HCT116 (cell line): Measurements from ENCODE around the gene RPL13A. TPM values are rescaled to one million over a fixed set of nuclear protein-coding genes. Genes with fewer than 3 reads are reported as not detected.
A peak's percentile ranks its signal among the peaks of the same experiment; 100 is the strongest.

Source experiments
- ATAC-seq: fragments of 200-7000 bp; cut with Tn5 transposase; 2 replicates; pipeline ENCODE4 v1.9.1; 2020; ENCODE audit warnings: mild to moderate bottlenecking, moderate library complexity
- BruUV-seq: library from RNA; stranded (reverse); fragments of 400-500 nt; replicated peaks from 2 replicates; lab custom pipeline; 2021; lab: Mats Ljungman, UMichigan
- CTCF ChIA-PET: fragments of 300-600 bp; sonication (Branson Sonifier 250); formaldehyde crosslinking; loops from one replicate; lab custom pipeline; 2021; ENCODE audit warnings: antibody characterized with exemption; lab: Charles Lee
- POLR2A ChIA-PET: fragments of 300-600, 350-600 bp; sonication (Branson Sonifier 250); formaldehyde crosslinking; loops from one replicate; lab custom pipeline; 2021; ENCODE audit warnings: antibody characterized with exemption; lab: Charles Lee
- RAD21 ChIA-PET, 2 experiments: fragments of 300-600 bp; sonication (Branson Sonifier 250); formaldehyde crosslinking; loops; one replicate each; lab custom pipeline; 2023; ENCODE audit warnings: low total read pairs in 2 of 2; ENCODE audit not compliant: uncharacterized antibody in 2 of 2, unreplicated experiment in 2 of 2, low non-redundant PET in 1 of 2; lab: Charles Lee
- DNase-seq: peaks from one replicate; pipeline ENCODE4 v3.0.0-alpha.2; 2010; ENCODE audit warnings: low read depth, low spot score
- H2AFZ ChIP-seq: fragments of 200-600 bp; shearing (Covaris generic), sonication (generic); 2 replicates; pipeline ENCODE4 v1.6.1; 2017; ENCODE audit warnings: low read depth, mixed run types, mixed read lengths, antibody characterized with exemption, low read length; ENCODE audit not compliant: poor library complexity, severe bottlenecking
- H3K27ac ChIP-seq: 2 replicates; pipeline ENCODE4 v1.5.1; 2012; ENCODE audit warnings: low read depth, low read length
- H3K27me3 ChIP-seq: fragments of 200-600 bp; sonication (generic); 2 replicates; pipeline ENCODE4 v1.6.1; 2016; ENCODE audit warnings: mixed run types, low read length, mixed read lengths; ENCODE audit not compliant: insufficient read depth
- H3K36me3 ChIP-seq, 2 experiments: fragments of 200-500 bp in 1 of 2; fragments of 200-600 bp in 1 of 2; sonication (Bioruptor generic) in 1 of 2; sonication (generic) in 1 of 2; 2 replicates each; pipeline versions ENCODE4 v1.5.1 to v1.6.1; 2014 to 2016; ENCODE audit warnings: low read length in 2 of 2, inconsistent platforms in 1 of 2, mixed read lengths in 1 of 2, mixed run types in 1 of 2; ENCODE audit not compliant: insufficient read depth in 2 of 2, control insufficient read depth in 1 of 2
- H3K4me1 ChIP-seq, 2 experiments: fragments of 200-600 bp in 1 of 2; sonication (generic) in 1 of 2; 2 replicates each; pipeline versions ENCODE4 v1.5.1 to v1.6.1; 2012 to 2017; ENCODE audit warnings: low read length in 2 of 2, inconsistent platforms in 1 of 2, mild to moderate bottlenecking in 1 of 2, mixed read lengths in 1 of 2, mixed run types in 1 of 2, moderate library complexity in 1 of 2; ENCODE audit not compliant: insufficient read depth in 2 of 2, control insufficient read depth in 1 of 2
- H3K4me2 ChIP-seq: fragments of 200-600 bp; sonication (generic); 2 replicates; pipeline ENCODE4 v1.6.1; 2017; ENCODE audit warnings: mixed run types, low read length, mixed read lengths
- H3K4me3 ChIP-seq, 2 experiments: fragments of 200-600 bp in 1 of 2; sonication (generic) in 1 of 2; replicated peaks in 1 of 2; 2 replicates each; pipeline ENCODE4 v1.5.1; 2011 to 2016; ENCODE audit warnings: low read length in 2 of 2, control low read depth in 1 of 2, low read depth in 1 of 2, mild to moderate bottlenecking in 1 of 2, mixed read lengths in 1 of 2, mixed run types in 1 of 2
- H3K79me2 ChIP-seq: fragments of 200-600 bp; sonication (generic); 2 replicates; pipeline ENCODE4 v1.6.1; 2017; ENCODE audit warnings: mild to moderate bottlenecking, mixed run types, low read length, moderate library complexity, mixed read lengths; ENCODE audit not compliant: insufficient read depth
- H3K9ac ChIP-seq: fragments of 200-600 bp; sonication (generic); 2 replicates; pipeline ENCODE4 v1.6.1; 2016; ENCODE audit warnings: low read length, mixed read lengths
- H3K9me2 ChIP-seq: fragments of 200-600 bp; sonication (generic), shearing (Covaris generic); 2 replicates; pipeline ENCODE4 v1.6.1; 2017; ENCODE audit warnings: mixed run types, mild to moderate bottlenecking, moderate library complexity; ENCODE audit not compliant: insufficient read depth
- H3K9me3 ChIP-seq, 2 experiments: fragments of 200-500 bp in 1 of 2; fragments of 200-600 bp in 1 of 2; sonication (Bioruptor generic) in 1 of 2; sonication (generic) in 1 of 2; 2 replicates each; pipeline ENCODE4 v1.6.1; 2014 to 2017; ENCODE audit warnings: low read length in 2 of 2, mixed read lengths in 2 of 2, inconsistent platforms in 1 of 2, low read depth in 1 of 2, mild to moderate bottlenecking in 1 of 2, mixed run types in 1 of 2, moderate library complexity in 1 of 2; ENCODE audit not compliant: control insufficient read depth in 1 of 2, insufficient read depth in 1 of 2
- H4K20me1 ChIP-seq: fragments of 200-600 bp; sonication (generic), shearing (Covaris generic); 2 replicates; pipeline ENCODE4 v1.6.1; 2017; ENCODE audit warnings: mixed run types, mild to moderate bottlenecking, moderate library complexity; ENCODE audit not compliant: insufficient read depth
- POLR2AphosphoS5 ChIP-seq: IDR thresholded peaks from 2 replicates; pipeline ENCODE4 v1.6.1; 2011; ENCODE audit warnings: mild to moderate bottlenecking, low read depth, low read length, moderate library complexity
- RAD21 ChIP-seq: IDR thresholded peaks from 2 replicates; pipeline ENCODE4 v1.6.1; 2012; ENCODE audit warnings: low read depth, mild to moderate bottlenecking
- intact Hi-C: fragments of 100-400 bp; cut with micrococcal nuclease; formaldehyde crosslinking; loops from 2 replicates; pipeline ENCODE4 v1.10.0; 2022
- total RNA-seq: library from RNA; stranded (reverse); gene quantifications from one replicate; pipeline ENCODE4 v1.2.1, GENCODE V29; 2021; ENCODE audit not compliant: unreplicated experiment
- TF ChIP-seq, protein P1 (sequence below), 3 experiments: fragments of 200-600 bp in 1 of 3; sonication (generic) in 1 of 3; IDR thresholded peaks in 2 of 3; conservative IDR thresholded peaks in 1 of 3; 2 replicates each; pipeline ENCODE4 v1.5.1; 2012 to 2017; ENCODE audit warnings: low read depth in 2 of 3, low read length in 2 of 3, antibody characterized with exemption in 1 of 3, borderline replicate concordance in 1 of 3, control low read depth in 1 of 3, mild to moderate bottlenecking in 1 of 3, mixed read lengths in 1 of 3, mixed run types in 1 of 3, moderate library complexity in 1 of 3; ENCODE audit not compliant: insufficient read depth in 1 of 3

RPL13A gene
- total RNA-seq, 1 experiment from 2014 or later: 3,719 TPM

DNA sequence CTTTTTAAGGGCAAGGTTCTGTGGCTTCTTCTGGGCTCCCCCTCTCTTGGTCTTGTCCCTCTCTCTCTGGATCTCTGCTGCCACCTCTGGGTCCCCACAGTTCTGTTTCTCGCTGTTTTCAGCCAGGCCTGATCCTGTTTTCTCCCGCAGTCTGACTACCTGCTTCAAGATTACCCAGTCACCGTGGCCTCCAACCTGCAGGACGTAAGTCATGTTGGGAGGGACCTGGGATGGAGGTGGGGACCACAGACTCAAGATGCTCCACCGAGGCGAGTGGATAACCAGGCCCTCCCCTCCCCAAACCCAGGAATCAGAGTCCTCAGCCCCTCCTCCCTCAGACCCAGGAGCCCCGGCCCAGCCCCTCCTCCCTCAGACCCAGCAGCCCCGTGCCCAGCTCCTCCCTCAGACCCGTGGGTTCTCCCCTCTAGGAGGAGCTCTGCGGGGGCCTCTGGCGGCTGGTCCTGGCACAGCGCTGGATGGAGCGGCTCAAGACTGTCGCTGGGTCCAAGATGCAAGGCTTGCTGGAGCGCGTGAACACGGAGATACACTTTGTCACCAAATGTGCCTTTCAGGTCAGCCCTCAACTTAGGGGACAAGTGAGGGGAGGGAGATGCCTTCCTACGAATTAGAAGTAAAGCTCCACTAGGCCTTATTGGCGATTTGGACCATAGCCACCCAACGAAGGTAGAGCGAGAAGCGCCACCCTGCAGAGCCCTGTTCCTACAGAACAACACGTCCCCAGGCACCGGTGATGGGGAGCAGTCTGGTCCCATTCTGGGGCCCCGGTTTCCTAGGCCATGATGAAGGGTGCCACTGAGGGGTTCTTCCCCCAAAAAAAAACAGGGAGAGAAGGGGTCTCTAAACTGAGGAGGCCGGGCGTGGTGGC is 11.2 kb upstream of the RPL13A start:
- Histone ChIP-seq H4K20me1 (no peaks in the 10 kb centered on the region), H3K4me3 (peak overlapping the region in 1 of 2 experiments; percentile 8; a peak in 2 of 4 replicates), H3K9me2 (no peaks in the 10 kb centered on the region), H3K4me2 (peak overlapping the region; percentile 68), H3K79me2 (no peaks in the 10 kb centered on the region), H3K27me3 (no peaks in the 10 kb centered on the region), H3K27ac (peak overlapping the region; percentile 8; the same call in 1 of the 2 replicates), H3K4me1 (peaks cover 29 to 53% of the 10 kb centered on the region in 2 experiments), H2AFZ (peak overlapping the region; percentile 26), H3K9me3 (no peaks in the 10 kb centered on the region), H3K36me3 (no peaks in the 10 kb centered on the region), H3K9ac (peak overlapping the region; percentile 13; the same call in 1 of the 2 replicates)
- TF ChIP-seq POLR2AphosphoS5 (no peak), RAD21 (peak; percentile 25; the same call in 1 of the 2 replicates)
- TF ChIP-seq, protein P1, sequence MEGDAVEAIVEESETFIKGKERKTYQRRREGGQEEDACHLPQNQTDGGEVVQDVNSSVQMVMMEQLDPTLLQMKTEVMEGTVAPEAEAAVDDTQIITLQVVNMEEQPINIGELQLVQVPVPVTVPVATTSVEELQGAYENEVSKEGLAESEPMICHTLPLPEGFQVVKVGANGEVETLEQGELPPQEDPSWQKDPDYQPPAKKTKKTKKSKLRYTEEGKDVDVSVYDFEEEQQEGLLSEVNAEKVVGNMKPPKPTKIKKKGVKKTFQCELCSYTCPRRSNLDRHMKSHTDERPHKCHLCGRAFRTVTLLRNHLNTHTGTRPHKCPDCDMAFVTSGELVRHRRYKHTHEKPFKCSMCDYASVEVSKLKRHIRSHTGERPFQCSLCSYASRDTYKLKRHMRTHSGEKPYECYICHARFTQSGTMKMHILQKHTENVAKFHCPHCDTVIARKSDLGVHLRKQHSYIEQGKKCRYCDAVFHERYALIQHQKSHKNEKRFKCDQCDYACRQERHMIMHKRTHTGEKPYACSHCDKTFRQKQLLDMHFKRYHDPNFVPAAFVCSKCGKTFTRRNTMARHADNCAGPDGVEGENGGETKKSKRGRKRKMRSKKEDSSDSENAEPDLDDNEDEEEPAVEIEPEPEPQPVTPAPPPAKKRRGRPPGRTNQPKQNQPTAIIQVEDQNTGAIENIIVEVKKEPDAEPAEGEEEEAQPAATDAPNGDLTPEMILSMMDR (IDR thresholded peaks at IDR 0.05 in 2 of 3, conservative IDR thresholded peaks at IDR 0.05 in 1 of 3; ENCODE audit: borderline replicate concordance in 1 of 3, insufficient read depth in 1 of 3, low read depth in 2 of 3, low read length in 2 of 3): peak; percentile 62 to 84 (median 73); a peak in 5 of 6 replicates
- ATAC-seq (peak; percentile 73), DNase-seq (no peak)
- no TSS peak for BruUV-seq
- POLR2A ChIA-PET: interaction anchor here (1.0 to 2.5 kb wide), 6 partner anchors 12 to 25 kb away, joined by 5 to 7 read pairs (median 5); partner anchors contain the start of genes ALDH16A1, PIH1D1 and RPS11
- intact Hi-C loops: no loop called here
- CTCF ChIA-PET: interaction anchor here (0.7 to 1.3 kb wide), 9 partner anchors 13 to 201 kb away, joined by 3 to 9 read pairs (median 4); partner anchors contain the start of genes ALDH16A1, PIH1D1 and RPS11
- RAD21 ChIA-PET: interaction anchor here in 1 of 2 experiments (0.6 to 1.0 kb wide), 3 partner anchors 24 to 84 kb away, joined by 3 to 4 read pairs (median 3); partner anchors contain the start of gene PIH1D1
